CD14-positive monocyte (primary cell): ENCODE data around the gene CDC14A. TPM values are rescaled to one million over a fixed set of nuclear protein-coding genes. Genes with fewer than 3 reads are reported as not detected.

Experiments used
- DNase-seq, 3 donors: peaks; one replicate each; pipeline ENCODE4 v3.0.0-alpha.2; 2011 to 2022
- H2AFZ ChIP-seq: 2 replicates; pipeline ENCODE4 v1.6.0; 2012; ENCODE audit warnings: mild to moderate bottlenecking, low read depth, low read length, inconsistent platforms; ENCODE audit not compliant: insufficient read depth, poor library complexity, severe bottlenecking
- H3K27ac ChIP-seq, 2 donors: 1 replicate in 1 of 2; 2 replicates in 1 of 2; pipeline ENCODE4 v1.5.1; 2012 to 2013; ENCODE audit warnings: low read length in 2 of 2, control low read depth in 1 of 2, inconsistent platforms in 1 of 2, low read depth in 1 of 2, mild to moderate bottlenecking in 1 of 2
- H3K27me3 ChIP-seq, 2 donors: one replicate each; pipeline versions ENCODE4 v1.6.0 to v1.6.1; 2011 to 2013; ENCODE audit warnings: low read length in 2 of 2; ENCODE audit not compliant: control insufficient read depth in 2 of 2, insufficient read depth in 2 of 2
- H3K36me3 ChIP-seq, 2 donors: replicated peaks in 1 of 2; 1 replicate in 1 of 2; 2 replicates in 1 of 2; pipeline versions ENCODE4 v1.5.1 to v1.6.1; 2012 to 2013; ENCODE audit warnings: low read length in 2 of 2, control low read depth in 1 of 2, inconsistent platforms in 1 of 2, mild to moderate bottlenecking in 1 of 2; ENCODE audit not compliant: insufficient read depth in 2 of 2, control insufficient read depth in 1 of 2
- H3K4me1 ChIP-seq, 2 donors: 1 replicate in 1 of 2; 2 replicates in 1 of 2; pipeline versions ENCODE4 v1.5.1 to v1.6.1; 2012 to 2013; ENCODE audit warnings: low read length in 2 of 2, control low read depth in 1 of 2, inconsistent platforms in 1 of 2, mild to moderate bottlenecking in 1 of 2, moderate library complexity in 1 of 2; ENCODE audit not compliant: insufficient read depth in 2 of 2, control insufficient read depth in 1 of 2
- H3K4me2 ChIP-seq: replicated peaks from 2 replicates; pipeline ENCODE3; 2012; ENCODE audit warnings: low read length, moderate library complexity, mild to moderate bottlenecking; ENCODE audit not compliant: poor library complexity, severe bottlenecking; ENCODE audit errors: extremely low read depth
- H3K4me3 ChIP-seq, 3 experiments: fragments of 200-600 bp in 1 of 3; sonication (generic) in 1 of 3; replicated peaks in 1 of 3; 1 replicate in 2 of 3; 2 replicates in 1 of 3; pipeline ENCODE4 v1.5.1; 2011 to 2013; ENCODE audit warnings: low read length in 3 of 3, mild to moderate bottlenecking in 3 of 3, control low read depth in 2 of 3, low read depth in 2 of 3, inconsistent platforms in 1 of 3, moderate library complexity in 1 of 3
- H3K79me2 ChIP-seq: 2 replicates; pipeline ENCODE4 v1.6.0; 2012; ENCODE audit warnings: mild to moderate bottlenecking, control low read depth, inconsistent platforms, low read length, moderate library complexity; ENCODE audit not compliant: insufficient read depth
- H3K9ac ChIP-seq: 2 replicates; pipeline ENCODE4 v1.6.0; 2017; ENCODE audit warnings: low read length, mild to moderate bottlenecking; ENCODE audit not compliant: insufficient read depth, poor library complexity, severe bottlenecking
- H3K9me3 ChIP-seq, 2 donors: replicated peaks in 1 of 2; 1 replicate in 1 of 2; 2 replicates in 1 of 2; pipeline versions ENCODE4 v1.5.1 to v1.6.1; 2012 to 2013; ENCODE audit warnings: low read length in 2 of 2, control low read depth in 1 of 2; ENCODE audit not compliant: control insufficient read depth in 1 of 2, insufficient read depth in 1 of 2
- H4K20me1 ChIP-seq: 2 replicates; pipeline ENCODE4 v1.6.0; 2012; ENCODE audit warnings: mild to moderate bottlenecking, low read length, control low read depth, moderate library complexity; ENCODE audit not compliant: insufficient read depth
- H3K27ac Mint-ChIP-seq, 7 donors: one replicate each; pipeline ENCODE4 v1.8.0; 2020; ENCODE audit warnings: mild to moderate bottlenecking in 7 of 7, mixed read lengths in 7 of 7, moderate library complexity in 6 of 7, inconsistent platforms in 2 of 7
- H3K27me3 Mint-ChIP-seq, 3 donors: one replicate each; pipeline ENCODE4 v1.8.0; 2021 to 2022; ENCODE audit warnings: low read depth in 3 of 3, mild to moderate bottlenecking in 3 of 3, mixed read lengths in 3 of 3, moderate library complexity in 3 of 3, inconsistent platforms in 1 of 3
- H3K36me3 Mint-ChIP-seq, 2 donors: one replicate each; pipeline ENCODE4 v1.8.0; 2020; ENCODE audit warnings: mixed read lengths in 2 of 2, inconsistent platforms in 1 of 2, mild to moderate bottlenecking in 1 of 2
- H3K4me1 Mint-ChIP-seq: one replicate; pipeline ENCODE4 v1.8.0; 2020; ENCODE audit warnings: mild to moderate bottlenecking, mixed read lengths
- H3K4me3 Mint-ChIP-seq, 2 donors: one replicate each; pipeline ENCODE4 v1.8.0; 2020; ENCODE audit warnings: mild to moderate bottlenecking in 2 of 2, mixed read lengths in 2 of 2, moderate library complexity in 1 of 2
- H3K9me3 Mint-ChIP-seq, 7 donors: one replicate each; pipeline ENCODE4 v1.8.0; 2020 to 2022; ENCODE audit warnings: mixed read lengths in 7 of 7, mild to moderate bottlenecking in 6 of 7, moderate library complexity in 6 of 7, inconsistent platforms in 2 of 7
- CTCF ChIP-seq: fragments of 200-600 bp; IDR thresholded peaks from one replicate; pipeline ENCODE4 v1.8.0; 2022; ENCODE audit warnings: antibody characterized with exemption, mild to moderate bottlenecking
- WGBS: methylation state at CpG from one replicate; pipeline ENCODE4 v1.1.5; 2013; ENCODE audit warnings: missing lambda C conversion rate; ENCODE audit not compliant: insufficient coverage; 5-methylcytosine and 5-hydroxymethylcytosine counted together
- intact Hi-C, 2 donors: fragments of 100-400 bp; cut with micrococcal nuclease; formaldehyde crosslinking; loops; one replicate each; pipeline versions ENCODE4 v1.15.0 to v1.15.1; 2023
- polyA plus RNA-seq, 3 donors: library from polyadenylated mRNA; depleted of rRNA in 1 of 3; unstranded in 2 of 3; stranded (reverse) in 1 of 3; fragments of 300-500 nt in 2 of 3; fragments of >200 nt in 1 of 3; fragmentation: Illumina TruSeq in 2 of 3; gene quantifications; 1 replicate in 2 of 3; 2 replicates in 1 of 3; pipeline ENCODE4 v1.2.3, GENCODE V29; 2012 to 2021

The CDC14A gene
- polyA plus RNA-seq, 3 donors, result 4.2 to 9.2 (median 6.1) TPM

GRCh38 chr1:100441146-100441545, 88.8 kb downstream of the CDC14A start:
- no peaks in the 10 kb centered on the region for H3K27me3 ChIP-seq
- Mint-ChIP-seq H3K27me3 (peaks cover 0 to 2% (median 0%) of the 10 kb centered on the region in 3 donors), H3K4me3 (no peak overlapping the region), H3K27ac (peak overlapping the region in 2 of 7 donors; percentile 31 to 36), H3K9me3 (no peaks in the 10 kb centered on the region), H3K4me1 (peaks cover 19% of the 10 kb centered on the region), H3K36me3 (peaks cover 39 to 41% of the 10 kb centered on the region in 2 donors)
- no peak overlapping the region for H2AFZ ChIP-seq
- no peak for TF ChIP-seq CTCF
- no peak overlapping the region for H3K4me3 ChIP-seq
- no peaks in the 10 kb centered on the region for H4K20me1 ChIP-seq
- peaks cover 12 to 78% of the 10 kb centered on the region in 2 donors for H3K36me3 ChIP-seq
- H3K4me2 ChIP-seq, result no peak overlapping the region
- no CpG with 5 or more reads among the region's 2 CpGs for WGBS
- H3K9me3 ChIP-seq, result no peaks in the 10 kb centered on the region
- peaks cover 0 to 6% of the 10 kb centered on the region in 2 donors for H3K4me1 ChIP-seq
- H3K79me2 ChIP-seq, result no peaks in the 10 kb centered on the region
- intact Hi-C loops, result no loop called here
- no peak overlapping the region for H3K9ac ChIP-seq
- no peak for DNase-seq
- no peak overlapping the region for H3K27ac ChIP-seq

- intact Hi-C loops, result no loop called here
- no peak overlapping the region for H3K4me3 Mint-ChIP-seq
- peaks cover 0 to 6% of the 10 kb centered on the region in 2 donors for H3K4me1 ChIP-seq
- H4K20me1 ChIP-seq, result no peaks in the 10 kb centered on the region
- TF ChIP-seq CTCF, result no peak
- no peaks in the 10 kb centered on the region for H3K27me3 ChIP-seq
- WGBS, result no CpG with 5 or more reads among the region's 1 CpG
- H3K79me2 ChIP-seq, result no peaks in the 10 kb centered on the region
- H3K4me1 Mint-ChIP-seq, result peaks cover 19% of the 10 kb centered on the region
- no peaks in the 10 kb centered on the region for H3K9me3 Mint-ChIP-seq
- H3K36me3 Mint-ChIP-seq, result peaks cover 38% of the 10 kb centered on the region in 2 donors
- no peak overlapping the region for H3K27ac ChIP-seq
- H3K4me2 ChIP-seq, result no peak overlapping the region
- H3K9me3 ChIP-seq, result no peaks in the 10 kb centered on the region
- peaks cover 12 to 81% of the 10 kb centered on the region in 2 donors for H3K36me3 ChIP-seq
- H3K27ac Mint-ChIP-seq, result no peak overlapping the region
- no peak overlapping the region for H3K4me3 ChIP-seq
- no peak for DNase-seq
- peaks cover 0 to 2% (median 0%) of the 10 kb centered on the region in 3 donors for H3K27me3 Mint-ChIP-seq
- H2AFZ ChIP-seq, result no peak overlapping the region
- no peak overlapping the region for H3K9ac ChIP-seq
Observed at GRCh38 chr1:100441651-100442050, 89.3 kb downstream of the CDC14A start.
